CD4-positive, alpha-beta T cell (primary cell): Measurements from ENCODE around the gene RAB31. TPM values are rescaled to one million over a fixed set of nuclear protein-coding genes. Genes with fewer than 3 reads are reported as not detected.

Source experiments
- ATAC-seq: fragments of 200-7000 bp; cut with Tn5 transposase; one replicate; pipeline ENCODE4 v1.10.0; 2022; ENCODE audit warnings: mild to moderate bottlenecking; ENCODE audit not compliant: poor library complexity
- CTCF ChIA-PET: fragments of 350-600 bp; sonication (Branson Sonifier 250); formaldehyde crosslinking; loops from one replicate; lab custom pipeline; 2021; ENCODE audit warnings: antibody characterized with exemption, inconsistent platforms; lab: Charles Lee
- POLR2A ChIA-PET: fragments of 350-600 bp; sonication (Branson Sonifier 250); formaldehyde crosslinking; loops from one replicate; lab custom pipeline; 2021; ENCODE audit warnings: antibody characterized with exemption, inconsistent platforms; lab: Charles Lee
- DNase-seq, 14 experiments: peaks; one replicate each; pipeline ENCODE4 v3.0.0-alpha.2; 2013 to 2020; ENCODE audit warnings: mixed read lengths in 2 of 14
- H3K27ac ChIP-seq, 2 donors: one replicate each; pipeline versions ENCODE4 v1.5.1 to v1.7.0; 2013; ENCODE audit warnings: low read length in 2 of 2, low read depth in 1 of 2, mild to moderate bottlenecking in 1 of 2
- H3K27me3 ChIP-seq, 2 experiments: 1 replicate in 1 of 2; 2 replicates in 1 of 2; pipeline versions ENCODE4 v1.6.1 to v1.7.0; 2013; ENCODE audit warnings: low read length in 2 of 2, control low read depth in 1 of 2, mild to moderate bottlenecking in 1 of 2, moderate library complexity in 1 of 2; ENCODE audit not compliant: insufficient read depth in 2 of 2, control insufficient read depth in 1 of 2
- H3K36me3 ChIP-seq: one replicate; pipeline ENCODE4 v1.6.1; 2013; ENCODE audit warnings: low read length, control low read depth; ENCODE audit not compliant: insufficient read depth
- H3K4me1 ChIP-seq: one replicate; pipeline ENCODE4 v1.6.1; 2013; ENCODE audit warnings: low read length, control low read depth; ENCODE audit not compliant: insufficient read depth
- H3K4me3 ChIP-seq: one replicate; pipeline ENCODE4 v1.5.1; 2013; ENCODE audit warnings: mild to moderate bottlenecking, low read length, moderate library complexity
- H3K9me3 ChIP-seq, 2 experiments: 1 replicate in 1 of 2; 2 replicates in 1 of 2; pipeline versions ENCODE4 v1.6.1 to v1.7.0; 2013; ENCODE audit warnings: low read length in 2 of 2, mild to moderate bottlenecking in 2 of 2, control low read depth in 1 of 2, moderate library complexity in 1 of 2; ENCODE audit not compliant: control insufficient read depth in 1 of 2, insufficient read depth in 1 of 2
- H3K27ac Mint-ChIP-seq: one replicate; pipeline ENCODE4 v1.8.0; 2020; ENCODE audit warnings: mixed read lengths
- H3K27me3 Mint-ChIP-seq: one replicate; pipeline ENCODE4 v1.8.0; 2021; ENCODE audit warnings: mixed read lengths
- H3K36me3 Mint-ChIP-seq: one replicate; pipeline ENCODE4 v1.8.0; 2021; ENCODE audit warnings: low read depth, mixed read lengths
- H3K4me1 Mint-ChIP-seq: one replicate; pipeline ENCODE4 v1.8.0; 2021; ENCODE audit warnings: low read depth, mixed read lengths
- H3K4me3 Mint-ChIP-seq: one replicate; pipeline ENCODE4 v1.8.0; 2020; ENCODE audit warnings: mild to moderate bottlenecking, mixed read lengths
- H3K9me3 Mint-ChIP-seq: one replicate; pipeline ENCODE4 v1.8.0; 2020; ENCODE audit warnings: mixed read lengths
- CTCF ChIP-seq: fragments of 200-600 bp; IDR thresholded peaks from one replicate; pipeline ENCODE4 v1.8.0; 2022; ENCODE audit warnings: antibody characterized with exemption, mild to moderate bottlenecking
- intact Hi-C, 2 experiments: fragments of 100-400 bp; cut with DNase I in 1 of 2; cut with micrococcal nuclease in 1 of 2; formaldehyde crosslinking; loops; one replicate each; pipeline versions ENCODE4 v1.15.1 to v1.9.0; 2023 to 2025; cut with DNase I, micrococcal nuclease
- total RNA-seq, 174 experiments: library from RNA in 2 of 174; stranded (reverse) in 2 of 174; gene quantifications; one replicate each; pipeline ENCODE4 v1.2.3 and lab custom pipeline; 2021 to 2026

RAB31 gene
- total RNA-seq, 2 experiments from 2014 or later = 1.1 to 1.3 TPM

GRCh38 chr18:9876867-9877654, 169.0 kb downstream of the RAB31 start:
- ChIA-PET POLR2A (no interaction called here), CTCF (no interaction called here)
- Histone ChIP-seq H3K4me1 (no peaks in the 10 kb centered on the region), H3K27me3 (peaks cover 0 to 2% of the 10 kb centered on the region in 2 experiments), H3K4me3 (no peak overlapping the region), H3K9me3 (no peaks in the 10 kb centered on the region), H3K27ac (no peak overlapping the region), H3K36me3 (no peaks in the 10 kb centered on the region)
- H3K4me3 Mint-ChIP-seq = no peak overlapping the region
- ATAC-seq = no peak
- H3K27ac Mint-ChIP-seq = no peak overlapping the region
- H3K36me3 Mint-ChIP-seq = no peaks in the 10 kb centered on the region
- H3K9me3 Mint-ChIP-seq = no peaks in the 10 kb centered on the region
- DNase-seq = no peak
- no peaks in the 10 kb centered on the region for H3K4me1 Mint-ChIP-seq
- no peak for TF ChIP-seq CTCF
- intact Hi-C loops = no loop called here
- H3K27me3 Mint-ChIP-seq = peaks cover 7% of the 10 kb centered on the region

- H3K27ac ChIP-seq = no peak overlapping the region
- intact Hi-C loops = no loop called here
- DNase-seq (no peak), ATAC-seq (no peak)
- no peak for TF ChIP-seq CTCF
- no peak overlapping the region for H3K4me3 ChIP-seq
- ChIA-PET POLR2A (no interaction called here), CTCF (no interaction called here)
- H3K4me3 Mint-ChIP-seq = no peak overlapping the region
- H3K4me1 ChIP-seq = no peaks in the 10 kb centered on the region
- H3K36me3 ChIP-seq = no peaks in the 10 kb centered on the region
- H3K9me3 ChIP-seq = no peaks in the 10 kb centered on the region
- H3K27me3 Mint-ChIP-seq = peaks cover 7% of the 10 kb centered on the region
- H3K27me3 ChIP-seq = peaks cover 0 to 2% of the 10 kb centered on the region in 2 experiments
- H3K9me3 Mint-ChIP-seq = no peaks in the 10 kb centered on the region
- H3K36me3 Mint-ChIP-seq = no peaks in the 10 kb centered on the region
- no peaks in the 10 kb centered on the region for H3K4me1 Mint-ChIP-seq
- no peak overlapping the region for H3K27ac Mint-ChIP-seq
Measured at GRCh38 chr18:9877655-9878014, 169.5 kb downstream of the RAB31 start.

DNA sequence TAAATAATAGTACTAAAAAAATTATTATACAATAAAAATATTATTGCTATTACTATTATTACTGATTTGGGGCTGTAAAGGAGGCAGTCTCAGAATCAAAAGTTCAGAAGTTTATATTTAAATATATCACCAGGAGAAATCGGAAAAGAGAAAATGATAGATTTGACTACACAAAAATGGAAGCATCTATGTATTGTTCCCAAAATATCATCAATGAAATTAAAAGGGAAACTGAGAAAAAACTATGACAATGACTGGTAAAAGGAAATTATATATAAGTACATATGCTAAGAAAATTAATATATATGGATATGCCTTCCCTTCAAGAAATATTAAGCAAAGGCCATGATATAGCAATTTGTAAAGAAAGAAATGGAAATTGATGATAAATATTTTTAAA, 170.0 kb downstream of the RAB31 start:
- Mint-ChIP-seq H3K36me3 (no peaks in the 10 kb centered on the region), H3K9me3 (no peaks in the 10 kb centered on the region), H3K4me3 (no peak overlapping the region), H3K4me1 (no peaks in the 10 kb centered on the region), H3K27me3 (peaks cover 7% of the 10 kb centered on the region), H3K27ac (no peak overlapping the region)
- ATAC-seq = no peak
- DNase-seq = no peak
- CTCF ChIA-PET = no interaction called here
- Histone ChIP-seq H3K27me3 (no peaks in the 10 kb centered on the region), H3K4me3 (no peak overlapping the region), H3K36me3 (no peaks in the 10 kb centered on the region), H3K4me1 (no peaks in the 10 kb centered on the region), H3K9me3 (no peaks in the 10 kb centered on the region), H3K27ac (no peak overlapping the region)
- intact Hi-C loops = no loop called here
- TF ChIP-seq CTCF = no peak
- POLR2A ChIA-PET = no interaction called here
